GM23248 (cell line): ENCODE measurements around the gene PEX12.
"Not testable (repeated sequence)": the region's sequence is repeated elsewhere in the genome, so short reads cannot be mapped to it uniquely, and the experiment has no call there.

Source experiments
- EZH2 ChIP-seq: fragments of 200-600 bp; sonication (generic); IDR thresholded peaks from 2 replicates; pipeline ENCODE4 v1.6.1; 2018; ENCODE audit warnings: antibody characterized with exemption, mild to moderate bottlenecking; ENCODE audit not compliant: insufficient read depth, poor library complexity, severe bottlenecking
- EZH2phosphoT487 ChIP-seq: fragments of 200-600 bp; sonication (generic); IDR thresholded peaks from 2 replicates; pipeline ENCODE4 v1.6.1; 2018; ENCODE audit warnings: antibody characterized with exemption, moderate library complexity, mild to moderate bottlenecking, low read depth; ENCODE audit not compliant: insufficient read depth

DNA sequence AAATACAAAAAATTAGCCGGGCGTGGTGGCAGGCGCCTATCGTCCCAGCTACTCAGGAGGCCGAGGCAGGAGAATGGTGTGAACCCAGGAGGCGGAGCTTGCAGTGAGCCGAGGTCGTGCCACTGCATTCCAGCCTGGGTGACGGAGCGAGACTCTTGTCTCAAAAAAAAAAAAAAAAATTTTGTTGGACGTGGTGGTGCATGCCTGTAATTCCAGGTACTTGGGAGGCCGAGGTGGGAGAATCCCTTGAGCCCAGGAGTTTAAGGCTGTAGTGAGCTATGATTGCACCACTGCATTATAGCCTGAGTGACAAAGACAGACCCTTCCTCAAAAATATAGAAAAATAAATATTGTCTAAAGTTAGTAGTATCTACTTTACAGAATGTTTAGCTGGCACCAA lies 32.4 kb upstream of the PEX12 start:
- not testable (repeated sequence) for TF ChIP-seq EZH2phosphoT487, EZH2
